ENCODE measurements around the gene EEIG1.

- TF ChIP-seq ZNF274 (IDR thresholded peaks at IDR 0.05; ENCODE audit: low read depth, low read length) (no peak), YY1 (IDR thresholded peaks at IDR 0.05; ENCODE audit: insufficient read depth, insufficient read length) (no peak), SUZ12 (IDR thresholded peaks at IDR 0.05; ENCODE audit: extremely low read depth, insufficient read depth, insufficient read length) (no peak)
These were observed 18.5 kb downstream of the EEIG1 start for GRCh38 chr9:127962278-127962677.

All from NT2/D1 (cell line).